HepG2 (cell line): ENCODE data around the gene FCRLA. TPM values are rescaled to one million over a fixed set of nuclear protein-coding genes. Genes with fewer than 3 reads are reported as not detected.

Source experiments
- CCDC6 ChIP-seq: sonication (generic); formaldehyde crosslinking; IDR thresholded peaks from 2 replicates; pipeline ENCODE4 v1.8.1; 2022; ENCODE audit warnings: mild to moderate bottlenecking, missing genetic modification reagents, moderate library complexity
- ELK4 ChIP-seq: sonication (generic); formaldehyde crosslinking; IDR thresholded peaks from 2 replicates; pipeline ENCODE4 v1.9.0; 2021; ENCODE audit warnings: missing genetic modification reagents, borderline replicate concordance
- IKZF4 ChIP-seq: sonication (generic); formaldehyde crosslinking; IDR thresholded peaks from 2 replicates; pipeline ENCODE4 v1.5.1; 2020; ENCODE audit warnings: borderline replicate concordance, mild to moderate bottlenecking, low read depth, missing genetic modification reagents; ENCODE audit errors: not compliant biosample characterization
- KLF13 ChIP-seq: sonication (generic); formaldehyde crosslinking; IDR thresholded peaks from 2 replicates; pipeline ENCODE4 v1.4.0; 2020; ENCODE audit warnings: mild to moderate bottlenecking, missing genetic modification reagents
- MAZ ChIP-seq, 2 experiments: sonication (generic) in 1 of 2; formaldehyde crosslinking in 1 of 2; IDR thresholded peaks; 2 replicates each; pipeline versions ENCODE4 v1.5.0 to v1.6.1; 2012 to 2020; ENCODE audit warnings: low read depth in 2 of 2, mild to moderate bottlenecking in 2 of 2, borderline replicate concordance in 1 of 2, improper control_type of control experiment in 1 of 2, low read length in 1 of 2, missing genetic modification reagents in 1 of 2, moderate library complexity in 1 of 2
- NAIF1 ChIP-seq: sonication (generic); formaldehyde crosslinking; IDR thresholded peaks from 2 replicates; pipeline ENCODE4 v1.5.0; 2020; ENCODE audit warnings: mild to moderate bottlenecking, missing genetic modification reagents, borderline replicate concordance
- PRDM15 ChIP-seq: sonication (generic); formaldehyde crosslinking; IDR thresholded peaks from 2 replicates; pipeline ENCODE4 v1.4.0; 2020; ENCODE audit warnings: missing genetic modification reagents
- SMAD9 ChIP-seq: sonication (generic); formaldehyde crosslinking; IDR thresholded peaks from 2 replicates; pipeline ENCODE4 v1.5.1; 2020; ENCODE audit warnings: mild to moderate bottlenecking, missing genetic modification reagents
- ZBTB42 ChIP-seq: sonication (generic); formaldehyde crosslinking; IDR thresholded peaks from 2 replicates; pipeline ENCODE4 v1.5.0; 2020; ENCODE audit warnings: mild to moderate bottlenecking, missing genetic modification reagents
- ZNF224 ChIP-seq: sonication (generic); formaldehyde crosslinking; IDR thresholded peaks from 2 replicates; pipeline ENCODE4 v1.5.0; 2020; ENCODE audit warnings: mild to moderate bottlenecking, missing genetic modification reagents
- ZNF274 ChIP-seq: sonication (generic); formaldehyde crosslinking; IDR thresholded peaks from 2 replicates; pipeline ENCODE4 v1.5.1; 2020; ENCODE audit warnings: mild to moderate bottlenecking, missing genetic modification reagents
- ZNF292 ChIP-seq: sonication (generic); formaldehyde crosslinking; IDR thresholded peaks from 2 replicates; pipeline ENCODE4 v1.8.1; 2022; ENCODE audit warnings: mild to moderate bottlenecking, low read depth, missing genetic modification reagents, borderline replicate concordance
- ZNF432 ChIP-seq: sonication (generic); formaldehyde crosslinking; IDR thresholded peaks from 2 replicates; pipeline ENCODE4 v1.5.0; 2020; ENCODE audit warnings: missing genetic modification reagents, mild to moderate bottlenecking, borderline replicate concordance
- ZNF615 ChIP-seq: sonication (generic); formaldehyde crosslinking; IDR thresholded peaks from 2 replicates; pipeline ENCODE4 v1.5.0; 2020; ENCODE audit warnings: mild to moderate bottlenecking, missing genetic modification reagents, borderline replicate concordance
- ZNF616 ChIP-seq: sonication (generic); formaldehyde crosslinking; IDR thresholded peaks from 2 replicates; pipeline ENCODE4 v1.5.0; 2020; ENCODE audit warnings: low read depth, mild to moderate bottlenecking, missing genetic modification reagents
- ZNF652 ChIP-seq: IDR thresholded peaks from 2 replicates; pipeline ENCODE4 v1.6.1; 2016; ENCODE audit warnings: low read depth, borderline replicate concordance
- ZSCAN9 ChIP-seq: IDR thresholded peaks from 2 replicates; pipeline ENCODE4 v1.6.1; 2016; ENCODE audit warnings: borderline replicate concordance
- polyA plus RNA-seq, 8 experiments: library from polyadenylated mRNA; depleted of rRNA in 3 of 8; stranded (reverse) in 7 of 8; unstranded in 1 of 8; fragments of >200 nt; fragmentation: Illumina TruSeq in 4 of 8; extraction: Trizol in 4 of 8; gene quantifications; 2 replicates each; pipeline versions ENCODE4 v1.2.1 to v1.2.3, GENCODE V29; 2011 to 2016; ENCODE audit warnings: low read depth in 4 of 8, missing spikeins in 1 of 8, mixed read lengths in 1 of 8; ENCODE audit not compliant: insufficient read depth in 1 of 8
- total RNA-seq, 5 experiments: library from RNA; depleted of rRNA; stranded (reverse); fragments of >200 nt; fragmentation: Illumina TruSeq; extraction: Trizol; gene quantifications; 2 replicates each; pipeline ENCODE4 v1.2.3, GENCODE V29; 2016; ENCODE audit warnings: low read depth in 1 of 5
- TF ChIP-seq, protein P1 (sequence below): sonication (generic); formaldehyde crosslinking; IDR thresholded peaks from 2 replicates; pipeline ENCODE4 v1.5.0; 2020; ENCODE audit warnings: mild to moderate bottlenecking, low read depth, missing genetic modification reagents, borderline replicate concordance
- TF ChIP-seq, protein P2 (sequence below): sonication (generic); formaldehyde crosslinking; IDR thresholded peaks from 2 replicates; pipeline ENCODE4 v1.4.0; 2020; ENCODE audit warnings: missing genetic modification reagents, borderline replicate concordance
- TF ChIP-seq, protein P3 (sequence below): sonication (generic); formaldehyde crosslinking; IDR thresholded peaks from 2 replicates; pipeline ENCODE4 v1.8.1; 2022; ENCODE audit warnings: mild to moderate bottlenecking, missing genetic modification reagents

Gene FCRLA
- total and polyA plus RNA-seq, 2 of the 13 experiments (the other 11 are each of a cell fraction or from before 2014, with no cell fraction given), result not detected

GRCh38 chr1:161749509-161750407 lies 42.7 kb downstream of the FCRLA start, which contains the start of gene DUSP12 (continued):
- 0 out of 2 replicates have a peak, but pooled peaks have one; percentile 9 for TF ChIP-seq MAZ (IDR thresholded peaks at IDR 0.05; ENCODE audit: borderline replicate concordance, low read depth, low read length)
- TF ChIP-seq MAZ (CRISPR knock-in tag; IDR thresholded peaks at IDR 0.05; ENCODE audit: low read depth), result no peak; the same call in 1 of the 2 replicates
- TF ChIP-seq, protein P1, sequence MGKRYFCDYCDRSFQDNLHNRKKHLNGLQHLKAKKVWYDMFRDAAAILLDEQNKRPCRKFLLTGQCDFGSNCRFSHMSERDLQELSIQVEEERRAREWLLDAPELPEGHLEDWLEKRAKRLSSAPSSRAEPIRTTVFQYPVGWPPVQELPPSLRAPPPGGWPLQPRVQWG (CRISPR knock-in tag), result no peak
- TF ChIP-seq, protein P2, sequence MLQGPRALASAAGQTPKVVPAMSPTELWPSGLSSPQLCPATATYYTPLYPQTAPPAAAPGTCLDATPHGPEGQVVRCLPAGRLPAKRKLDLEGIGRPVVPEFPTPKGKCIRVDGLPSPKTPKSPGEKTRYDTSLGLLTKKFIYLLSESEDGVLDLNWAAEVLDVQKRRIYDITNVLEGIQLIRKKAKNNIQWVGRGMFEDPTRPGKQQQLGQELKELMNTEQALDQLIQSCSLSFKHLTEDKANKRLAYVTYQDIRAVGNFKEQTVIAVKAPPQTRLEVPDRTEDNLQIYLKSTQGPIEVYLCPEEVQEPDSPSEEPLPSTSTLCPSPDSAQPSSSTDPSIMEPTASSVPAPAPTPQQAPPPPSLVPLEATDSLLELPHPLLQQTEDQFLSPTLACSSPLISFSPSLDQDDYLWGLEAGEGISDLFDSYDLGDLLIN (CRISPR knock-in tag), result no peak
- TF ChIP-seq KLF13 (CRISPR knock-in tag), result no peak
- peak; percentile 61 for TF ChIP-seq PRDM15 (CRISPR knock-in tag)
- TF ChIP-seq ZNF432 (CRISPR knock-in tag), result no peak
- TF ChIP-seq ELK4, result no peak
- peak; percentile 81 for TF ChIP-seq ZNF292 (CRISPR knock-in tag)
- TF ChIP-seq ZNF224, result peak; percentile 79; the same call in 1 of the 2 replicates
- TF ChIP-seq ZBTB42 (CRISPR knock-in tag), result no peak
- TF ChIP-seq, protein P3, sequence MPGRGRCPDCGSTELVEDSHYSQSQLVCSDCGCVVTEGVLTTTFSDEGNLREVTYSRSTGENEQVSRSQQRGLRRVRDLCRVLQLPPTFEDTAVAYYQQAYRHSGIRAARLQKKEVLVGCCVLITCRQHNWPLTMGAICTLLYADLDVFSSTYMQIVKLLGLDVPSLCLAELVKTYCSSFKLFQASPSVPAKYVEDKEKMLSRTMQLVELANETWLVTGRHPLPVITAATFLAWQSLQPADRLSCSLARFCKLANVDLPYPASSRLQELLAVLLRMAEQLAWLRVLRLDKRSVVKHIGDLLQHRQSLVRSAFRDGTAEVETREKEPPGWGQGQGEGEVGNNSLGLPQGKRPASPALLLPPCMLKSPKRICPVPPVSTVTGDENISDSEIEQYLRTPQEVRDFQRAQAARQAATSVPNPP (CRISPR knock-in tag), result no peak
- no peak for TF ChIP-seq IKZF4 (CRISPR knock-in tag)
- TF ChIP-seq SMAD9 (CRISPR knock-in tag), result no peak
- no peak for TF ChIP-seq ZSCAN9 (CRISPR knock-in tag)
- no peak; the same call in 1 of the 2 replicates for TF ChIP-seq ZNF616
- TF ChIP-seq ZNF615 (CRISPR knock-in tag), result no peak
- TF ChIP-seq ZNF652 (CRISPR knock-in tag), result no peak
- peak; percentile 51; the same call in 1 of the 2 replicates for TF ChIP-seq NAIF1 (CRISPR knock-in tag)
- TF ChIP-seq CCDC6 (CRISPR knock-in tag), result 0 out of 2 replicates have a peak, but pooled peaks have one; percentile 32
- TF ChIP-seq ZNF274, result peak; percentile 59; the same call in 1 of the 2 replicates
